Peyer's patch (tissue), 4 donors: Measurements from ENCODE around the gene CCDC71L. TPM values are rescaled to one million over a fixed set of nuclear protein-coding genes. Genes with fewer than 3 reads are reported as not detected.
A peak's percentile ranks its signal among the peaks of the same experiment; 100 is the strongest.
"Not testable (repeated sequence)": the region's sequence is repeated elsewhere in the genome, so short reads cannot be mapped to it uniquely, and the experiment has no call there.

ENCODE experiments used
- DNase-seq, 3 donors: peaks; one replicate each; pipeline ENCODE4 v3.0.0-alpha.2; 2017 to 2019
- H3K27ac ChIP-seq, 4 donors: fragments of 200-600 bp; sonication (generic); one replicate each; pipeline ENCODE4 v1.5.1; 2016 to 2019
- H3K27me3 ChIP-seq, 2 donors: fragments of 200-600 bp; sonication (generic); one replicate each; pipeline ENCODE4 v1.5.1; 2019
- H3K36me3 ChIP-seq, 3 donors: fragments of 200-600 bp; sonication (generic); one replicate each; pipeline ENCODE4 v1.5.1; 2016 to 2019
- H3K4me1 ChIP-seq, 4 donors: fragments of 200-600 bp; sonication (generic); one replicate each; pipeline ENCODE4 v1.5.1; 2016 to 2019
- H3K4me3 ChIP-seq, 4 donors: fragments of 200-600 bp; sonication (generic); 1 replicate in 3 of 4; 2 replicates in 1 of 4; pipeline ENCODE4 v1.5.1; 2016 to 2019; ENCODE audit warnings: mild to moderate bottlenecking in 1 of 4
- H3K9me3 ChIP-seq, 4 donors: fragments of 200-600 bp; sonication (generic); one replicate each; pipeline ENCODE4 v1.5.1; 2016 to 2019; ENCODE audit warnings: mild to moderate bottlenecking in 1 of 4
- CTCF ChIP-seq, 6 experiments: fragments of 450-650 bp in 4 of 6; fragments of 200-600 bp in 2 of 6; sonication (generic) in 1 of 6; IDR thresholded peaks; one replicate each; pipeline ENCODE4 v1.5.1; 2017 to 2019; ENCODE audit warnings: antibody characterized with exemption in 6 of 6, mild to moderate bottlenecking in 3 of 6, moderate library complexity in 1 of 6
- POLR2A ChIP-seq, 2 donors: fragments of 450-650 bp; IDR thresholded peaks; one replicate each; pipeline ENCODE4 v1.5.1; 2017; ENCODE audit warnings: antibody characterized with exemption in 2 of 2, mild to moderate bottlenecking in 2 of 2, moderate library complexity in 2 of 2
- total RNA-seq, 4 donors: library from RNA; depleted of rRNA; stranded (reverse); fragments of >200 nt; gene quantifications; one replicate each; pipeline ENCODE4 v1.1.0, GENCODE V29; 2016

Gene CCDC71L
- 10 to 100 TPM; 20.3 to 33.8 (median 23.8) TPM for total RNA-seq

GRCh38 chr7:106660862-106661720 is at the start of gene CCDC71L:
Gene CCDC71L, minus strand, starts transcription at chr7:106661158. Its CDS starts 262 bp downstream, at chr7:106660896.
- Histone ChIP-seq H3K4me3 (peak within 1 kb of the TSS; percentile 66 to 94 (median 85)), H3K4me1 (peaks cover 0 to 25% (median 1%) of the 10 kb centered on the region in 4 donors), H3K9me3 (no peaks in the 10 kb centered on the region), H3K27ac (peak within 1 kb of the TSS; percentile 91 to 97 (median 92)), H3K27me3 (no peaks in the 10 kb centered on the region), H3K36me3 (no peaks in the 10 kb centered on the region)
- TF ChIP-seq CTCF (IDR thresholded peaks at IDR 0.05) (no peak), POLR2A (IDR thresholded peaks at IDR 0.05) (peak; percentile 52 to 64)
- peak; percentile 93 to 98 (median 97) for DNase-seq

GRCh38 chr7:106709604-106710003 is 48.6 kb upstream of the CCDC71L start:
- not testable (repeated sequence) for H3K36me3 ChIP-seq, H3K4me3 ChIP-seq, H3K27me3 ChIP-seq, H3K27ac ChIP-seq, H3K4me1 ChIP-seq, H3K9me3 ChIP-seq, DNase-seq

GRCh38 chr7:106704000-106704840 is 43.3 kb upstream of the CCDC71L start:
- no peak for TF ChIP-seq POLR2A (IDR thresholded peaks at IDR 0.05)
- no peak for TF ChIP-seq CTCF (IDR thresholded peaks at IDR 0.05)
- no peaks in the 10 kb centered on the region for H3K9me3 ChIP-seq
- peak in 1 of 3 donors; percentile 17 for DNase-seq

GRCh38 chr7:106693677-106694353 is 32.9 kb upstream of the CCDC71L start:
- DNase-seq = no peak
- no peaks in the 10 kb centered on the region for H3K4me1 ChIP-seq
- H3K27me3 ChIP-seq = no peaks in the 10 kb centered on the region
- H3K4me3 ChIP-seq = no peak overlapping the region
- H3K27ac ChIP-seq = no peak overlapping the region
- H3K36me3 ChIP-seq = no peaks in the 10 kb centered on the region
- TF ChIP-seq POLR2A (IDR thresholded peaks at IDR 0.05) (no peak), CTCF (IDR thresholded peaks at IDR 0.05) (no peak)
- no peaks in the 10 kb centered on the region for H3K9me3 ChIP-seq

More at GRCh38 chr7:106704000-106704840, 43.3 kb upstream of the CCDC71L start:
- Histone ChIP-seq H3K27ac (no peak overlapping the region), H3K27me3 (no peaks in the 10 kb centered on the region), H3K4me3 (no peak overlapping the region), H3K4me1 (no peaks in the 10 kb centered on the region), H3K36me3 (no peaks in the 10 kb centered on the region)

GRCh38 chr7:106692450-106693051 is 31.6 kb upstream of the CCDC71L start:
- Histone ChIP-seq H3K27ac (no peak overlapping the region), H3K9me3 (no peaks in the 10 kb centered on the region), H3K27me3 (no peaks in the 10 kb centered on the region), H3K4me3 (no peak overlapping the region), H3K4me1 (no peaks in the 10 kb centered on the region), H3K36me3 (no peaks in the 10 kb centered on the region)
- no peak for TF ChIP-seq CTCF (IDR thresholded peaks at IDR 0.05)
- no peak for TF ChIP-seq POLR2A (IDR thresholded peaks at IDR 0.05)
- DNase-seq = no peak

GRCh38 chr7:106688161-106688560 is 27.2 kb upstream of the CCDC71L start:
- not testable (repeated sequence) for H3K4me3 ChIP-seq, H3K36me3 ChIP-seq, H3K4me1 ChIP-seq, H3K9me3 ChIP-seq, DNase-seq, H3K27ac ChIP-seq, H3K27me3 ChIP-seq
